GM04503 (cell line): ENCODE results near the gene AMOTL2.

Experiments used
- DNase-seq: peaks from one replicate; pipeline ENCODE4 v3.0.0-alpha.2; 2012; ENCODE audit warnings: low read depth

The AMOTL2 gene

DNA sequence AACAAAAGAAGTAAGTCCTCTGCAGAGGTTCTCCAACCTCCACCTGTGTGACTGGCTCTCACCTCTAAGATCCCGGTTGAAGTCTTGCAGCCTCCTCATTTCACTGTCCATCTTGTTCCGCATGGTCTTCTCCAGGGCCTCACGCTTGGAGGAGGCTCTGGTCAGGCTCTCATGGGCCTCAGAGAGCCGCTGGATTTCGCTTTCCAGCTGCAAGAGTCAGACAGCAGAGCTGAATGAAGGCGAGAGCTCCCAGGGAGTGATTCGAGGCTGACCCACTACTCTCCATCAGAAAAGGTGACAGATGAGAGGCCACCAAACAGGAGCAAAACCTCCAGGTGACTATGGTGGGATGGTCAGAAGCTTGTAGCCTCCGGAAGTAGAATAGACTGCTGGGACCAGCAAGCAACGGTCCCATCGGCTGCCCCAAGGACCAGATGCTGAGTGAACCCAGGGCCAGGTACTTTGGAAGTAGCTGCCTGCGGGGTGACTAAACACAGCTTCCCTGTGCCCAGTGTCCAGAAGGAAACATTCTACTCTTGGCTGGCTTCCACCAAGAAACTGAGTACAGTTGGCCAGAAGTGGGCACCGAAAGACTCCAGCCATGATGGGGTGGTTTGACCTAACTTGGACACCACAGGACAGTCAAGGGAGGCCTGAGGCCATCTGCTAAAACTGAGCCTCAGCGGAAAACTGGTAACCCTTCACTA lies 7.9 kb downstream of the AMOTL2 start:
- no peak for DNase-seq

DNA sequence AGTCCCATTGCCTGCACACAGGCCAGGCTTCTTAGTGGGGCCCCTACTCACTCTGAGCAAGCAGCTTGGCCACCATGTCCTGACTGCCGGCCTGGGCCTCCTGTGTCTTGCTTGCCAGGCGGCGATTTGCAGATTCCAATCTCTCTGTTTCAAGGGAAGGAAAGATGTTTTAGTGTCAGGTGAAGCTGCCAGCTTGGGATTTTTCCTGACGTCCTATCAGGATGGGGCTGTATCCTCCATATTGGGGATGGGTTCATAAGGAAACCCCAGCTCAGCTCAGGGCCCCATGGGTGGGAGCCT lies 8.5 kb downstream of the AMOTL2 start:
- DNase-seq = no peak

DNA sequence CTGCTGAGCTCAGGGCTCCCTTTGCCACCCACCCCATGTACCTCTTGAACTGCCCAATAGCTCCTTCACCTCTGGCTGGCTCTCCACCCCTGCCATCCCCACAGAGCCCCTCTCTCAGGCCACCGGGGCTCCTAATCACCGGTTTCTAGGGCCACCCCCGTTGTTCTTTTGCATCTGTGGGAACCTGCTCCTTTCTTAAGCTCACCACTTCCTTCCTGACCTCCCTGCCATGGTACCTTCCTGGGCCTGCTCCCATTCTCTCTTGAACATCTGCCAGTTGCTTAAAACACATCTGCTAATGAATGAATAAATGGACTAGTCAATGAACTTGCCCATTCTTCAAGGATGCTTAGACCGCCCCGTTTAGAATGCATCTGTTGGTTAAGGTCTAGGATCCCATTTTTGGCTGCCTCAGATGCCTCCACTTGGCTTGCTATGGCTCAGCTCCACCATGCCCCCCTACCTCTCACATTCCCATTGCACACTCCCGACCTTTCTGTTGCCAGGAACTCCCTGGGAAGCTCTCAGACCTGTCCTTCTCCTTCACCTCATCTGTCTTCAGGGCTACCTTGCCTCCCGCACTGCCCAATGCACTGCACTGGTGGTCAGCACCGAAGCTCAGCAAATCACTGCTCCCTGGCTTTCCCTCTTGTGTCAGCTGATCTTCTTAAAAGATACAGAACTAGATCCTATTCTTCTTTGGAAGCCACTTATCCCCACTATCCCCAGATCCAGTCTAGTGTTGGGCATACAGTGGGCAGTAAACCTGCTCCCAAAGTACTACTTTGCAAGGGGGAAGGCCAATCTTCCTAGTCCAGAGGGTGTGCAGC lies 9.1 kb downstream of the AMOTL2 start:
- DNase-seq = no peak

DNA sequence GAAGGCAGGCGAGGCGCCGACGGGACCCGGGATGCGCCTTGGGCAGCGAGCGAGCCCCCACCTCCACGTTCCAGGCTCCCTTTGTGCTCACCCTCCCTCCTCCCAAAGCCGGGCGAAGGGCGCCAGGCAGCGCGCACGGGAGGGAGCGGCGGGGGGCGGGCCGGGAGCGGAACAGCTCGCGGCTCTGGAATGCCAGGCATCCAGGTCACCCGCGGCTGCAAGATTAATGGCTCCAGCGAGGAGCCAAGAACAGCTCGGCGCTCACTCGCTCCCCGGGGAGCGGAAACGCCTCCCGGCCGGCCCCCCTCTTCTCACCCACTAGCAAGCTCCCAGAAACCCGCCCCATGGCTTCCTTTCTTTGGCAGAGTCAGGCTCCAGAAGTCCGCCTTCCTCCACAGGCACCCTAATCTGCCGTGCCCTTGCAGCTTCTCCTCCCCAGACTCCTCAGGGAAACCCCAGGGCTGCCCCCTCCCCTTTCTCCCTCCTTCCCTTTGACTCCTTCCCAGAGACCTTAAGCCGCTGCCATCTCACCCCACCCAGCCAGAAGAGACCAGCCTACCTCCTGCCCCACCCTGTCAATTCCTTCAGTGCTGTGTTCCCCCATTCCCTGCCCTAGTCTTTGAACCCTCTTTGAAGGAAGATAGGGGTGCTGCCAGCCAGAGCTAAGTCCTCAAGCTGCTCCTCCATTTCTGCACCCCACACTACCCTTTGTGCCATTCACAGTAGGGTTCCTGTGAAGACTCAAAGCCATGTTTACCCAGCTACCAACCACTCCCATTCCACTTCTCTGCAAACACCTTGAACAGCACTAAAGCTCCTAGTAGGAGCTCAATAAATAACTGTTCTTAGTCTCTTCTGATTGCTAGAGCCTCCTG lies 9.9 kb downstream of the AMOTL2 start:
- DNase-seq = peak; percentile 96

DNA sequence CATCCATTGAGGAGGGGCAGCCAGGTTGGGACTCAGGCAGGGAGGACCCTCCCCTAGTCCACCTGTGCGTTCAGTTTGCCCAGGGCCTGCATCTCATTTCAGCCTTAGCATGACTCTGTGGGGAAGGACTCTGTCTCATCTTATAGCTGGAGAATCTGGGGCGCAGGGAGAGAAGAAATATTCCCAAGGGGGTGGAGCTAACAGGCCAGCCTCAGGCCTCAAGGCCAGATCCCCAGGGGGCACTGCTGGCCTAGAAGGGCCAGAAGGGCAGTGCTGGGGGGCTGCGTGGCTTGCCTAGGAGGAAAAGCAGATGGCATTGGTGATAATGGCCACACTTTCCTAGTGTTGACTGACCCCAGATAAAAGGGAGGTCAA lies 10.9 kb downstream of the AMOTL2 start:
- DNase-seq = no peak

DNA sequence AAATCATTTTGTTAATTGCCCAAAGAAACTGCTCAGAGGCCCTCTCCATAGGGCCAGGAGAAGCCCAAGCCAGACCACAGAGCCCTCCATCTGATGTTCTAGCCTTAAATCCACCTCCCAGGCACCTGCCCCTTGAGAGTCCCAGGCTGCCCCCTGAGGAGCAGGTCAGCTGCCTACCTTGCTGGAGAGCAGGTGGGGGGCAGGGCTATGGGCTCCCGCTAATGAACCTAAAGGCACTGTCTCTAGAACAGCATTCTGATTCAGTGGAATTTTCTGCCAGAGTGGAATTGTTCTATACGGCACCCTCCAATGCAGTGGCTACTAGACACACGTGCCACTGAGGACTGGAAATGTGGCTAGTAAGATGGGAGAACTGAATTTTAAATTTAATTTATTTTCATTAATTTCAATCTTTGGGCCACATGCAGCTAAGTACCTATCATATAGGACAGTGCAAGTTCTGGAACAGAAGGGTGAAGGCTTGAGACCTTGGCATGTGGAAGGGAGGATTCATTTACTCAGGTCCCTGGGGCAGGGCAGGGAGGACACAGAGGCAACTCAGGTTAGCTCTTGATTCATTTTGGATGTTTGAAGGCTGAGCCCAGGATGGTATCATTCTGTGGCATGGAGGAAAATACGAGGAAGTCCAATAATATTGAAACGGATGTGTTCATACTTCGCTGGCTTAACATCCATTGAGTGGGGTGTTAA lies 11.4 kb downstream of the AMOTL2 start:
- no peak for DNase-seq

DNA sequence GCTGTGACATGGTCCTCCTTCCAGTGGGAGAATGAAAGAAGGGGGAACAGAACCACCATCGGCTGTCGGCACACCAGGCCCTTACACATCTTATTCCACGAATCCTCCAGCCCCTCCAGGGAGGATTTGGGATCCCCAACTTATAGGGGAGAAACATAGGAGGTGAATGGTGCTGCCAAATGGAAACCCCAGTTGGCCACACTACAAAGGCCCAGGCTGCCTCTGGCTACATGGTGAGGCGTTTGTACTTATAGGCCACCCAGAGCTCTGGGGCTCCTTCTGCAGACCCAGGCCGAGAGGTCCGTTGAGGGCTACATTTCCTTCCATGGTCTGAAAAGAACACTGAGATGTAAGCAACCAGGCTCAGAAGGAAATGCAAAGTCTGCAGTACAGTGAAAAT lies 12.0 kb downstream of the AMOTL2 start:
- DNase-seq = no peak

DNA sequence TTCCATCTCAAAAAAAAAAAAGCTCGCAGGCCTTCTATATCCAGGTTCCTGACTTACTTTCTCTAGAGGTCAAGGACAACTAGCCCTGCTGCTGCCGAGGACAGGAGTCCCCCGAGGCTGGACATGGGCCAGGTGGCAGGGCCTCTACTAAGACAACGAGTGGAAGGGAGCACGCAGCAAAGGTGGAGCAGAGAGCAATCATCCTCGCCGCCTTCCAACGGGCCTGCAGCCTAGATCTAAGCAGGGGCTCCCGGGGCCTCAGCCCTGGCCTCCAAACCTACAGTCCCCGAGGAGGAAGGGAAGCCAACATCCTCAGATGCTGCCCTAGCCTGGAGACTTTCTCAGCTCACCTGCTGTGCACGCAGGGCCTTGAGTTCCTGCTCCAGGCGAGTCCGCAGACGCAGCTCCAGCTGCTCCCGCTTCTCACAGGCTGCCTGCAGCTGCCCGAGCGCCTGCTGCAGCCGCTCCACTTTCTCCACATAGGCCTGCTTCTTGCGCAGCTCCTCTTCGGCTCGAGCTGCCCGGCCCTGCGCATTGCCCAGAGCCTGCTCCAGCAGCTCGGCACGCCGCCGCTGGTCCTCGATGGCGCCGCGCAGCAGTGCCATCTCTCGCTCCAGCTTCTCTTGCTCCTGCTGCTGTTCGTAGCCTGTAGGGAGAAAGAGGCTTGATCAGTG lies 12.9 kb downstream of the AMOTL2 start:
- DNase-seq = no peak

DNA sequence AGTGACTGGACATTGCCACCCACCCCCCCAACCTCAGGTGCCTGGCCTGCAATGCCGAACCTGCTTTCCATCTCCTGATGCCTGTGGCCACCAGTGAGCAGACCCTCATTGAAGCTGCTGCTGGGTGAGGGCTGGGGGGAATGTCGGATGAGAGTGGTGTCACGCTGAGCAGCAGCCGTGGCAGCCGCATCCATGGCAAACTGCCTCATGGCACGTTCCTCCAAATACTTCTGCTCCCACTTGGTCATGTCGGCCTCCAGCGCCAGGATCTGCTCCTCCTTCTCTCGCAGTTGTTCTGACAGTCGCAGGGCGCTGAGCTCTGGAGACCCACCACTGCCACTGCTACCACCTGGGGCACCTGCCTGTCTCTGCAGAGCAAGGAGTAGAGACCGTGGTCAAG lies 14.2 kb downstream of the AMOTL2 start:
- DNase-seq = no peak

DNA sequence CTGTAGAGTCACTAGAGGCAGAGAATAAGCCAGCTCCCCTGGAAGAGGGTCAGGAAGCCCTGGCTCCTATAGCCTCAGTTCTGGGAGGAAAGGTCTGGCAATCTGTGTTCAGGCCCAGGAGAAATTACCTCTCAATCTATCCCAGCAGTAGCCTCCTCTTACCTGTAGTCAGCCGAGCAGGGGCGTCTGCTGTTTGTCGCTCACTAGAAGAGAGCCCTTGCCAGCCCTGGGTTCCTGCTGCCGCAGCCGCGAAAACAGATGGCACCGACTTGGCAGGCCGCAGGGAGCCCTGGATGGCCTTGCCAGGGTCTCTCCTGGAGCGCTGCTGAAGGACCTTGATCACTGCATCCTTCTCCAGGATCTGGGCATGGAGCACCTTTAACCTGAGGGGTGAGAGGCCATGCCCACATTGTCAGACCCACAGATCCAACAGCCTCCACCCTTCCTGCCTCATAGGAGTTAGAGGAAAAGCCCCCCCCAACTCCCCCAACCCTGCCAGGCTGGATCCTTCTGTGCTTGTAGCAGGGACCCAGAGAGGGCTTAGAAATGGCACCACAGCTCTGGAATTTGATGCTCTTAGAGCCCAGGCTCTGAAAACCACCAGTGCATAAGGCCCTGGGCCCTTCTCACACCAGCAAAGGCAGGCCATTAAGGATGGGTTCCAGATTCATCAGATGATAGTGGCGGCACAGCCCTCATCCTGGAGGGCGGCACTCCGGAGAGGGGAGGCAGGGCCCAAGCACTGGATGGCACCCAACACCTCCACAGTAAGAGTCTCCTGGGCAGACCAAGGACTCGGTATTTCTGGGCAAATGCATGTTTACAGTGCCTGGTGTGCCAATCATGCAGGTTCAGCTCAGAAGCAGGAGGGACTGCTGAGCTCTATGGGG lies 14.9 kb downstream of the AMOTL2 start:
- DNase-seq = no peak

DNA sequence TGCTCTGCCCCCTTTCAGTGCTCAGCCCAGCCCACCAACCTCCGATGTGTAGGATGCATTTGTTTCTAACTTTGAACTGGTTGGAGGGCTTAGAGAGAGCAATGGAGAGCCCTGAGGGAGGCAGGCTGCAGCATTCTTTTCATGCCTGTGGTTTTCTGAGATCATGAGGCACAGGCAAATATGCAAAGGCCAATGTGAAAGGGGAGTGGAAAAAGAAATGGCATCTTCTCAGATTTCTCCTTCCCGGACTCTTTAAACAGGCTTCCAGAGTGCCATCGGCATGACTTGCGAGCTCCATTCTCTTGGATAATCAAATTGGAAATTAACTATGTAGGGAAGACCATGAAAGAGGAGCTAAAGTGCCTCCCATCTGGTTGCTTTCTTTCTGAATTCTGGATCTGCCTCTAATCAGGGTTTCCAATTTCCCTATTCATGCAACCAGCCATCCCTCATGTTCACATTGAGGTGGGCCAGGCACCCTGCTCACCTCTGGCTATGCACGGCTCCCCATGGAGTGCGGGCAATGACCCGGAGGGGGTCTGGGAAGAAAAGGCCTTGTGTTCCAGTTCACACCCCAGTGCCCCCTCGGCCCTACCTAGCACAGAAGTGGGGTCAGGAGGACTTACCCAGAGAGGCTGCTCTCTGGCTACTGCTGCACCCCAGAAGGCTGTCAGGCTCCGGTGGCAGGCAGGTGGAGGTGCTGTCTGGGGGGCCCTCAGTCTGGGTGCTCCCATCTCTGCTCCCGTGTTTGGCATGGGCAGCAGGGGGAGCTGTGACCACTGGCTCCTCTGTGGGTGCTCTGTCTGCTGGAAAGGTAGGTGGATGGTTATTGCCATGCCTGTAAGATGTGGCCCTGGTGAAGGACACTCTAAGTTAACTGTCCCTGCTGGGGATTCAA lies 16.1 kb downstream of the AMOTL2 start:
- peak; percentile 93 for DNase-seq

DNA sequence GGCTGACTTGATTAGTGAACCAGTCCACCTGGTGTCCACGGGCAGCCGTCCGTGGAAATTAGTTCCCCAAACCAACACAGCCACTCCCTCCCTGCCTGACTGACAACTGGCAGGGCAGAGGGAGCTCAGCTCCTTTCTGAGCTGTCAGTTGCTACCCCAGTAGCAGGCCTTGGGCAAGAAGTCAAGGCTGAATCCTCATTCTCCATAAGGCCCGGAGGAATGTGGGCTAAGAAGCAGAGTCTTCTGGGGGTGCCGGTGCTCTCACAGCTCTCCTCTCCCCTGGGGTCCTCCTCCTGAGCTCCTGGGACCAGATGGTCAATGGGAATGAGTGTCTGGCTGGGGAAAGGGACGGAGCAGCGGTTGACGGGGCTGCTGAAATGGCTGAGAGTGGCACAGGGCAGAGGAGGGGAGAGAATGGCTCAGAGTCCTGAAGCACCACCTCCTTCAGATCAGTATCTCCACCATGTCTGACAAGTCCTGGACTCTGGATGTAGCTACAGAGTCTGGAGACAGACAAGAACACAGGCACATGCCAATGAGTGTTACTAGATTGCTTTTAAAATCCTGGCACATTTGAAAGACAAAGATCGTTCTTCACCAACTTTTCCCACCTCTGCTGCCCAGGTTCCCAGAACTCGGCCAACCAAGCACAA lies 16.9 kb downstream of the AMOTL2 start:
- no peak for DNase-seq

DNA sequence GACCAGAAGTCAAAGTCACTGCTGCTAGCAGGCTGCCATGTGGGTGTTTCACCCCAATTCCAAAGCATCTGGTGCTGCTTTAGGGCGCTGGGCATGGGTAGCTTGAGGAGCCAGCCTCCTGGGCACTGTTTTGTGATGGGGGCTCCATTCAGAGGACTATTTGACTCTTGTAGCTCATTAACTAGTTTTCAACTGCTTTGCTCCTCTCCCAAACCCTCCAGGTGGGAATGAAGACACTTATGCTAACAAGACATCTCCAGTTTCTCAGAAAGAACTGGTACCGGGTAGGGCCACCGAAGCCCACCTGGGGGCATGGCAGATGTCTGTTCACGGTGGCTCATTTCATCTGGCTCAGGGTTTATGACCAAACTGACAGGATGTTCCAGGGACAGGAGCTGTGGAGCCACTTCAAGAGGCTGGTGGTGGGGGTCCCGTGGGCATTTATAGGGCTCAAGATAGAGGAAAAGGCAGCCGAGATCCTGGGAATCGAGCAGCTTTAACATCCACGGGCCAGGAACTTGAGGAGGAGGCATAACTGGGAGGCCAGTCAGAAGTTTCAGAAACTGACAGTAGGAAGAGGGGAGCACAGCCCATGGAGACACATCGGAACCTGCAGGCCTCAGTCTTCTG lies 17.7 kb downstream of the AMOTL2 start:
- DNase-seq = no peak

DNA sequence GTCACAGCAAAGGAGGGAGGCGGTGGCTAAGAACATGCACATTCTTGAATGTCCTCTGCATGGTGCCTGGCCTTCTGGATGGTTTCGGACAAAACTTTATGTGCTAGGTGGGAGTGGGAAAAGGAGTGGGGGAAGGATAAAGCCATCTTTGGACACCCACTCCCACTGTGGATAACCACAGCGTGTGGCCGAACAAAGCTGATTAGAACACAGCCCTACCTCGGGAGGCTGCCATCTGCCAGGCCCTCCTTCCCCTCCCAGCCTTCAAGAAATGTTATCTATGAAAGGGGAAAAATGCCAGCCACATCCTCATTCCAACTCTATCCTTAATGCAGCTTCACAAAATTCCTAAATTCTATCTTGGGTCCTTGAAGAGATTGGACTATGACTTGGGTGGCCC lies 18.8 kb downstream of the AMOTL2 start:
- DNase-seq = no peak

DNA sequence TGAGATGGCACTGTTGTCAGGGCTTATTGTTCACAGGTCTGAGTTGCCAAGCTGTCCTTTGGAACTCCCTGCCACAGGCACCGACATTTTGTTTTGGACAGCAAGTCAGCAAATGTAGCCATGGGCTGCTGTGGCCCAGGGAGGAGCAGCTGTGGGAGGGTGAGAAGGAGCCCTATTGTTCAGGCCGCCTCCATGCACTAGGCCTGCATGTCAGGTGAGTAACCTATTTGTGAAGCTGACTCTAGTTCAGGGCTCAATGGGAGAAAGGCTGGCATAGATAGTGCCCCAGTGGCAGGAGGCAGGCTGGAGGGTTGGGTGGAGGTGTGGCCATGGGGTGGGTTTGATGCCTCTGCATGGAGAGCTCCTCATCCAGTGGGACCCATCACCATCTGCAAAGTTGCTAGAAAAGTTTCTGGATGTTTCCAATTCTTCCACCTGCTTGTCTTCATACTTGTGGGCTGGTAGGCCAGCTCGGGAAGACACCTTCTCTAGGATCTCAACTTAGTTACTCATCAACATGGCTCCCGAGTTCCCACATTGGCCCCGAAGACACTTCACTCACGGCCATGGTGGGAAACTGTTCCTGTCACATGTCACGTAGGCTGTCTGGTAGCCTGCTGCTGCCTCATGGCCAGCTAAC lies 19.5 kb downstream of the AMOTL2 start:
- DNase-seq = no peak

DNA sequence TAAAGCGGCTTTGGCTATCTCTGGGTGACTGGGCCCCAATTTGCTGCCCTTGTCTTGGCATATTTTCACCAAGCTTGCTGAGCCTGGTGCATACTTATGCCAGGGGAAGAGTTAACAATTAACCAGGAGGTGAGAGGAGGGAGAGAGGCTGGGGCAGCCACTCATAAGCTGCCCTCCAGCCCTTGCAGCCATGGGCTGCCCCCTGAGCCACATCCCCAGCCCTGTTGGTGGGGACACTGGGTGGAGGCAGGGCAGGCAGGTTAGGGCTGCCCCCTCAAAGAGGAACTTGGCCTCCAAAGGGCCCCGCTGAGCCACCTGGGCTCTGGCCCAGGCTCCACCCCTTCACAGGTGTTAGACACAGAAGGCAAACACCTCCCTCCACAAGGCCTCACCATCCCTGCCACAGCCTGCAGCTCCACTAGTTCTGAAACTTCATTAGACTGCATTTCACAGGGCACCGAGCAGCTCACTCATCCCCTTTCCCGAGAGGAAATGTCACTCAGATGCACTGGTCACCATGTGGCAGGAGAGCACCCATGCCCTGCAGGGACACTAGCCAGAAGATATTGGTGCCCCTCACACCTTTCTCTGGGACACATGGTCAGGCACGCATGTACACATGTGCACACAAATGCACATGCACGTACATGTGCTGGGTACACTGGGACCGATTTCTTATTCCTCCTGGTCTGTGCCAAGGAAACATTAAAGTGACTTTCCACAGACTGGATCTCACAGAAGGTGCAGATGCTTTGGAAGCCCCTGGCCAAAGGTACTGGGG lies 20.2 kb downstream of the AMOTL2 start:
- no peak for DNase-seq

DNA sequence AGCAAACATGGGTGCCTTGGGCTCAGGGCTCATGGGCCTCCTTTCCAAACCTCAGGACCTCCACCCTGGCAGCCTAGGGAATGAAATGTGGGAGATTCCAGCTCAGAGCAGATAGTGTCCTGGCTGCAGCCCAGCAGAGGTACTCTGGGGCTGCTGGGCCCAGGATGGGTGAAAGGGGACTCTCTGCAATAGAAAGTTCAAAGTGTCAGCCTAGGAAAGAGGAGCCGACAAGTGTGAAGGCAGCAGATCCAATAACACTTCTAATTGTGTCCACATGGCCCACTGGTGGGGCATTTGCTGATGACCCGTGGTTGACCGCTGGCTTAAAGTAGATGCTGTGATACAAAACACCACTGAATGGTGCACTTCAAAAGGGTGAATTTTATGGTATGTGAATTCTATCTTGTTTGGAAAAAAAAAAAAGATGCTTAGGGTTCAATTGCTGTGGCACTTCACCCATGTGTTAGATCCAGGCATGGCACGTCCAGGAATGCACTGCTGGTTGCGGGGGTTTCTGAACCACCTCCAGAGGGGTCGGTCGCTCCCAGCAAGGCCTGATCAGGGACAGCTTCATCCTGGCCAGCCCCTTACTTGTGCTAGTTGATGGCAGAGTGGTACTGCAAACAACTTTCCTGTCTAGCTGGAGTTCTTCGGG lies 20.9 kb downstream of the AMOTL2 start:
- no peak for DNase-seq
